GM21528 (cell line): Measurements from ENCODE around the gene NRG2.

Experiments used
- ATAC-seq: cut with Tn5 transposase; IDR thresholded peaks from one replicate; pipeline ENCODE4 v1.9.1; 2021; ENCODE audit warnings: mild to moderate bottlenecking, moderate library complexity; ENCODE audit not compliant: unreplicated experiment, low FRiP score

The NRG2 gene

GRCh38 chr5:139823757-139824355 lies 219.2 kb downstream of the NRG2 start:
- ATAC-seq, result no peak

GRCh38 chr5:139822553-139823425 lies 220.3 kb downstream of the NRG2 start:
- ATAC-seq, result no peak

- no peak for ATAC-seq
Observed at GRCh38 chr5:139821806-139822552, 221.1 kb downstream of the NRG2 start.

- no peak for ATAC-seq
Observed at GRCh38 chr5:139820606-139821005, 222.5 kb downstream of the NRG2 start.

GRCh38 chr5:139820130-139820529 lies 223.0 kb downstream of the NRG2 start:
- no peak for ATAC-seq

- no peak for ATAC-seq
Observed at GRCh38 chr5:139817970-139818369, 225.1 kb downstream of the NRG2 start.

GRCh38 chr5:139817362-139817761 lies 225.7 kb downstream of the NRG2 start:
- ATAC-seq, result no peak

GRCh38 chr5:139816566-139816965 lies 226.5 kb downstream of the NRG2 start:
- no peak for ATAC-seq

GRCh38 chr5:139814704-139815280 lies 228.3 kb downstream of the NRG2 start:
- no peak for ATAC-seq

GRCh38 chr5:139814191-139814601 lies 228.9 kb downstream of the NRG2 start:
- no peak for ATAC-seq

GRCh38 chr5:139812836-139813805 lies 230.0 kb downstream of the NRG2 start:
- no peak for ATAC-seq

GRCh38 chr5:139812323-139812722 lies 230.8 kb downstream of the NRG2 start:
- no peak for ATAC-seq

- ATAC-seq, result no peak
Observed at GRCh38 chr5:139811274-139811607, 231.9 kb downstream of the NRG2 start.

GRCh38 chr5:139810341-139811273 lies 232.5 kb downstream of the NRG2 start:
- ATAC-seq, result no peak

GRCh38 chr5:139809331-139809810 lies 233.7 kb downstream of the NRG2 start:
- ATAC-seq, result no peak

- no peak for ATAC-seq
Observed at GRCh38 chr5:139808481-139809330, 234.4 kb downstream of the NRG2 start.

GRCh38 chr5:139807647-139808030 lies 235.5 kb downstream of the NRG2 start:
- no peak for ATAC-seq
